ENCODE data around the gene CLEC4M.

DNA sequence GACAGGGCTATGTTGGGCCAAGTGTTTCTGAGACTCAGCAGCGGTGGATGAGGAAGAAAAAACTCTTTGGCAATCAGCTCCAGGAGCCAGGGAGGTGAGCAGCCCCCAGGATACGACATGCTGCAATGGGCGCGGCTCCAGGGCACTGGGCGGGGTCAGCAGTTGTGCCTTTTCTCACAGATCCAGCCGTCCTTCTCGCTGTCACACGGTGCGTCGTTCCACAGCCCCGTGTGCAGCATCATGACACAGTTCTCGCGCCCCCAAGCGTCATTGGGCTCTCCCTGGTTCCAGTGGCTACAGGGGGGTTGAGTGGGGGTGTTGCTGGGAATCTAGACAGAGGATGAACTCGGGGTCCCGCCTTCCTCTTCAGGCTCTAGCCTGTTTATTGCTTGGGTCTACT, 33.8 kb upstream of the CLEC4M start:
- TF ChIP-seq, protein P1, sequence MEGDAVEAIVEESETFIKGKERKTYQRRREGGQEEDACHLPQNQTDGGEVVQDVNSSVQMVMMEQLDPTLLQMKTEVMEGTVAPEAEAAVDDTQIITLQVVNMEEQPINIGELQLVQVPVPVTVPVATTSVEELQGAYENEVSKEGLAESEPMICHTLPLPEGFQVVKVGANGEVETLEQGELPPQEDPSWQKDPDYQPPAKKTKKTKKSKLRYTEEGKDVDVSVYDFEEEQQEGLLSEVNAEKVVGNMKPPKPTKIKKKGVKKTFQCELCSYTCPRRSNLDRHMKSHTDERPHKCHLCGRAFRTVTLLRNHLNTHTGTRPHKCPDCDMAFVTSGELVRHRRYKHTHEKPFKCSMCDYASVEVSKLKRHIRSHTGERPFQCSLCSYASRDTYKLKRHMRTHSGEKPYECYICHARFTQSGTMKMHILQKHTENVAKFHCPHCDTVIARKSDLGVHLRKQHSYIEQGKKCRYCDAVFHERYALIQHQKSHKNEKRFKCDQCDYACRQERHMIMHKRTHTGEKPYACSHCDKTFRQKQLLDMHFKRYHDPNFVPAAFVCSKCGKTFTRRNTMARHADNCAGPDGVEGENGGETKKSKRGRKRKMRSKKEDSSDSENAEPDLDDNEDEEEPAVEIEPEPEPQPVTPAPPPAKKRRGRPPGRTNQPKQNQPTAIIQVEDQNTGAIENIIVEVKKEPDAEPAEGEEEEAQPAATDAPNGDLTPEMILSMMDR (IDR thresholded peaks at IDR 0.05): no peak
- no peak for TF ChIP-seq EZH2phosphoT487 (IDR thresholded peaks at IDR 0.05)
- no peak for TF ChIP-seq EZH2 (IDR thresholded peaks at IDR 0.05)

All from neural progenitor cell (in vitro differentiated cells).